NCI-H1436 (cell line): Measurements from ENCODE around the gene CD84.
"Not testable (repeated sequence)": the region's sequence is repeated elsewhere in the genome, so short reads cannot be mapped to it uniquely, and the experiment has no call there.

Experiments used
- DNase-seq: peaks from one replicate; lab custom pipeline; 2025; lab: John Stamatoyannopoulos, UW

CD84 gene

GRCh38 chr1:160503087-160503486, 76.2 kb downstream of the CD84 start:
- no peak for DNase-seq

- DNase-seq = no peak
These were observed 78.8 kb downstream of the CD84 start for GRCh38 chr1:160500321-160500990.

- DNase-seq = no peak
These were observed 79.7 kb downstream of the CD84 start for GRCh38 chr1:160499631-160500030.

DNA sequence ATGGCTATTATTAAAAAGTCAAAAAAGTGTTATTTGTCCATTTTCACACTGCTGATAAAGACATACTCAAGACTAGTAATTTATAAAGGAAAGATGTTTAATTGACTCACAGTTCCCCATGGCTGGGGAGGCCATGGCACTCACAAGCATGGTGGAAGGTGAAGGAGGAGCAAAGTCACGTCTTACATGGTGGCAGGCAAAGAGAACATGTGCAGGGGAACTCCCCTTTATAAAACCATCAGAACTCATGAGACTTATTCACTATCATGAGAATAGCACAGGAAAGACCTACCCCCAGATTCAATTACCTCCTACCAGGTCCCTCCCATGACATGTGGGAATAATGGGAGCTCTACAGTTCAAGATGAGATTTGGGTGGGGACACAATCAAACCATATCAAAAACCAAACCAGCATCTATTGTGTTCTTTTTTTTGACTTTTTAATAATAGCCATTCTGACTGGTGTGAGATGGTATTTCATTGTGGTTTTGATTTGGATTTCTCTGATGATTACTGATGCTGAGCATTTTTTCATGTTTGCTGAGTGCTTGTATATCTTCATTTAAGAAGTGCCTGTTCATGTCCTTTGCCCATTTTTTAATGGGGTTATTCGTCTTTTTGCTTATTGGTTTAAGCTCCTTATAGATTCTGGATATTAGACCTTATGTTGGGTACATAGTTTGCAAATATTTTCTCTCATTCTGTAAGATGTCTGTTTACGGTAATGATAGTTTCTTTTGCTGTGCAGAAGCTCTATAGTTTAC, 80.8 kb downstream of the CD84 start:
- DNase-seq = not testable (repeated sequence)

DNA sequence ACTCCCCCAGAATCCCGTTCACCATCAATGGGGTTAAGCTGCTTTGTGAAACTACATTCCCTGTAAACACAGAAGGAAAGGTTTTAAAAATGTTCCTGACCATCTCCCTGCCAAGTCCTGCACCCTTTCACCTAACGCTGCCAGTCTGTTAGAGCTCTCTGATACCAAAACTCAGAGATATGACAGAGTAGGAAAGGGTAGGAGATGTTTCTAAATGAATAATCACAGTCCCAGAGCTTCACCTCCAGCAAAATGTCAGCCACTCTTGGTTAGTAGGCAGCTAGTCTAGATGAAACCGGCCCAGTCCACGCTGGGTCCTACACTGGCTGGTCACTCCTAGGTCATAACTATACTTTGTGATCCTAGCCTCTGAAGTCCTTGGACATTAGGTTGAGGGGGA, 83.0 kb downstream of the CD84 start:
- DNase-seq = no peak

DNA sequence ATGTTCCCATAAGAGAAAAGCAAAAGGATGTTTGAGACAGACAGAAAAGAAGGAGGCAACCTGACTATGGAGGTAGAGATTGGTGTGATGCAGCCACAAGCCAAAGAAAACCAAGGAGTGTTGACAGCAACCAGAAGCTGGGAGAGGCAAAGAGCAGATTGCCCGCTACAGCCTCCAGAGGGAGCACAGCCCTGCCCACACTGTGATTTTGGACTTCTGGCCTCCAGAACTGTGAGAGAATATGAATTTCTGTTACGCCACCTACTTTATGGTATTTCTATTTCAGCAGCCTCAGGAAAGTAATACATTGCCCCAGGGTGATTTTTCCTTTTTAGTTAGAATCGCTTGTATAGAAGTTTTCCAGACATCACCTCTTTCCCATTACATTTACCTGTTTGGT, 84.7 kb downstream of the CD84 start:
- no peak for DNase-seq

DNA sequence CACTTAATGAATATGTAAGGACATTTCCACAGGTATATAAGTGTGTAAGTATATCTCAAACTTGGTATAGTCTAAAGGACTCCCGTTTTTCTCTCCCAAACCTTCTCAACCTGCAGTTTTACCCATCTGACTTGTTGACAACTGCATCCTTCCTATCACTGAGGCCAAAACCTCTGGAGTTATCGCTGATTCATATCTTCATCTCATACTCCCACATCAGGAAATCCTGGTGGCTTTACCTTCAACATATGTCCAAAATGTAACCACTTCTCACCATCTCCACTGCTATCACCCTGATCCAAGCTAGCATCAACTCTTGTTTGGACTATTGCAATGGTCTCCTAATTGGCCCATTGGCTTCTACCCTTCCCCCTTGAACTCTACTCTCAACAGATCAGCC, 86.7 kb downstream of the CD84 start:
- DNase-seq = no peak

DNA sequence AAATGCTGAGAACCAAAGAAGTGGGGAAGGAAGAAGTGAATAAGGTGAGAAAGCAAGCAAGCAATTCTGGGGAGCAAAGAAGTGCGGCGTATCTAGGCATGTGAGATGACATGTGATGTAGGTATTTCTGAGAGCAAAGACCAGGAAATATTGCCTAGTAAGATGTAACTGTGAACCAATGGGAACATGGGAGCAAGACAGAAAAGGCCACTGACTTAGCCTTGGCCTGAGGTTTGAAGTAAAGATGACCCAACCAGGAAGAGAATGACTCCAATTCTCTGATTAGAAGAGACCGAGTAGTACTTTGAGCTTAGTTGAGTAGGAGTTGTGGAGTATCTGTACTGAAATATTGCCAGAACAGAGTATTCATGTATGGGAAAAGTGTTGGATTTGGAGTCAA, 87.3 kb downstream of the CD84 start:
- DNase-seq = no peak
